WTC11 (cell line): ENCODE measurements around the gene CPT1B. TPM values are rescaled to one million over a fixed set of nuclear protein-coding genes. Genes with fewer than 3 reads are reported as not detected.

Experiments used
- ATAC-seq: fragments of 200-7000 bp; cut with Tn5 transposase; 2 replicates; pipeline ENCODE4 v1.10.0; 2021; ENCODE audit warnings: mild to moderate bottlenecking, moderate library complexity
- CTCF ChIA-PET: fragments of 300-600 bp; sonication (Branson Sonifier 250); formaldehyde crosslinking; loops from one replicate; lab custom pipeline; 2021; ENCODE audit warnings: antibody characterized with exemption; lab: Charles Lee
- POLR2A ChIA-PET: fragments of 350-600 bp; sonication (Branson Sonifier 250); formaldehyde crosslinking; loops from one replicate; lab custom pipeline; 2021; ENCODE audit warnings: antibody characterized with exemption; lab: Charles Lee
- DNase-seq: peaks from one replicate; pipeline ENCODE4 v3.0.0; 2021; ENCODE audit warnings: low spot score
- H3K27ac Mint-ChIP-seq: 2 replicates; pipeline ENCODE4 v1.8.0; 2021; ENCODE audit warnings: mixed read lengths
- H3K27me3 Mint-ChIP-seq: 2 replicates; pipeline ENCODE4 v1.8.0; 2021; ENCODE audit warnings: low read depth, mild to moderate bottlenecking, moderate library complexity, mixed read lengths
- H3K36me3 Mint-ChIP-seq: 2 replicates; pipeline ENCODE4 v1.8.0; 2021; ENCODE audit warnings: mixed read lengths
- H3K4me1 Mint-ChIP-seq: 2 replicates; pipeline ENCODE4 v1.8.0; 2022; ENCODE audit warnings: mixed read lengths
- H3K4me3 Mint-ChIP-seq: 2 replicates; pipeline ENCODE4 v1.8.0; 2021; ENCODE audit warnings: mild to moderate bottlenecking, moderate library complexity, mixed read lengths
- H3K9me3 Mint-ChIP-seq: 2 replicates; pipeline ENCODE4 v1.8.0; 2021; ENCODE audit warnings: mixed read lengths
- CREB1 ChIP-seq: sonication (generic); formaldehyde crosslinking; IDR thresholded peaks from 2 replicates; pipeline ENCODE4 v1.8.0; 2023; ENCODE audit warnings: mild to moderate bottlenecking, missing genetic modification reagents
- ESRRA ChIP-seq: sonication (generic); formaldehyde crosslinking; IDR thresholded peaks from 2 replicates; pipeline ENCODE4 v1.8.1; 2022; ENCODE audit warnings: mild to moderate bottlenecking, missing genetic modification reagents, borderline replicate concordance
- NFE2L1 ChIP-seq: sonication (generic); formaldehyde crosslinking; IDR thresholded peaks from 2 replicates; pipeline ENCODE4 v1.8.1; 2023; ENCODE audit warnings: missing genetic modification reagents
- PRRX2 ChIP-seq: fragments of 250-450 bp; sonication (Bioruptor Pico); IDR thresholded peaks from 2 replicates; pipeline ENCODE4 v1.8.0; 2021; ENCODE audit warnings: mild to moderate bottlenecking
- SMAD3 ChIP-seq: sonication (generic); formaldehyde crosslinking; IDR thresholded peaks from 2 replicates; pipeline ENCODE4 v1.8.0; 2022; ENCODE audit warnings: missing genetic modification reagents, mild to moderate bottlenecking, borderline replicate concordance
- SP1 ChIP-seq: sonication (generic); formaldehyde crosslinking; conservative IDR thresholded peaks from 2 replicates; pipeline ENCODE4 v1.8.1; 2022; ENCODE audit warnings: missing genetic modification reagents
- TCF7 ChIP-seq: sonication (generic); formaldehyde crosslinking; IDR thresholded peaks from 2 replicates; pipeline ENCODE4 v1.8.0; 2022; ENCODE audit warnings: mild to moderate bottlenecking, low read depth, missing genetic modification reagents, moderate library complexity
- ZBTB21 ChIP-seq: sonication (generic); formaldehyde crosslinking; IDR thresholded peaks from 2 replicates; pipeline ENCODE4 v1.8.1; 2023; ENCODE audit warnings: mild to moderate bottlenecking, missing genetic modification reagents, borderline replicate concordance
- ZNF232 ChIP-seq: sonication (generic); formaldehyde crosslinking; IDR thresholded peaks from 2 replicates; pipeline ENCODE4 v1.8.0; 2022; ENCODE audit warnings: mild to moderate bottlenecking, missing genetic modification reagents
- total RNA-seq: library from RNA; stranded (reverse); gene quantifications from 3 replicates; pipeline ENCODE4 v1.2.3, GENCODE V29; 2021
- TF ChIP-seq, protein P1 (sequence below): sonication (generic); formaldehyde crosslinking; IDR thresholded peaks from 2 replicates; pipeline ENCODE4 v1.8.1; 2023; ENCODE audit warnings: mild to moderate bottlenecking, missing genetic modification reagents
- TF ChIP-seq, protein P2 (sequence below): fragments of 250-450 bp; sonication (Bioruptor Pico); IDR thresholded peaks from 2 replicates; pipeline ENCODE4 v1.9.0; 2021; ENCODE audit warnings: moderate library complexity, mild to moderate bottlenecking, inconsistent platforms, borderline replicate concordance
- TF ChIP-seq, protein P3 (sequence below): fragments of 250-450 bp; sonication (Bioruptor Pico); IDR thresholded peaks from 2 replicates; pipeline ENCODE4 v2.1.2; 2022; ENCODE audit warnings: mild to moderate bottlenecking, moderate library complexity
- TF ChIP-seq, protein P4 (sequence below): sonication (generic); formaldehyde crosslinking; IDR thresholded peaks from 2 replicates; pipeline ENCODE4 v1.8.1; 2023; ENCODE audit warnings: mild to moderate bottlenecking, moderate library complexity, missing genetic modification reagents
- TF ChIP-seq, protein P5 (sequence below): sonication (generic); formaldehyde crosslinking; IDR thresholded peaks from 2 replicates; pipeline ENCODE4 v1.8.1; 2022; ENCODE audit warnings: mild to moderate bottlenecking, missing genetic modification reagents, moderate library complexity, borderline replicate concordance
- TF ChIP-seq, protein P6 (sequence below): sonication (generic); formaldehyde crosslinking; IDR thresholded peaks from 2 replicates; pipeline ENCODE4 v1.8.0; 2022; ENCODE audit warnings: mild to moderate bottlenecking, missing genetic modification reagents

Gene CPT1B
- total RNA-seq, 1 experiment from 2014 or later = 33.7 TPM

DNA sequence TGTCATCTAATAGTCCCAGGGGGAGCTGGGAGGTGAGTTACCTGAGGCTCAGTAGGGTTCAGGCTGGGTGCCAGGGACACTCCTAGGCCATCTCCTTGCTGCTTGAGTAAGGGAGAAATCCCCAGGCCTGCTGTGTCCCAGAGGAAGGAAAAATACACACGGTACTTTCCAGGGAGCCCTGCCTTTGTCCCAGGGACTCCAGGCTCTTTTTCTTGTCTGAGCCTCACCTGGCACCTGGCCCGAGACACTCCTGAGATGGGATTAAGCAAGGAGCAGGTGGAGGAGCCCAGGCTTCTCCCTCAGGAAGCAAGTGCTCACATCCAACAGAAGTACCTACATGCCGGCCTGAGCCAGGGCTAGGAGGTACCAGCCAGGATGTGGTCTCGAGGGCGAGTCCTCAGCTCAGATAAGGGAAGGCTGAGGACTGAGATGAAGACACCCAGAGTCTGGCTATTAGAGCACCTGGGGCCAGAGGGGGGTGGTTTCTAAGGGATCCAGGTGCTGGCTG lies 33.4 kb downstream of the CPT1B start:
- Mint-ChIP-seq H3K4me3 (no peak overlapping the region), H3K9me3 (no peaks in the 10 kb centered on the region), H3K4me1 (no peaks in the 10 kb centered on the region), H3K27ac (no peak overlapping the region), H3K36me3 (no peaks in the 10 kb centered on the region), H3K27me3 (peaks cover 11% of the 10 kb centered on the region)
- TF ChIP-seq NFE2L1 (CRISPR knock-in tag) (no peak), SP1 (no peak), SMAD3 (CRISPR knock-in tag) (no peak), ZNF232 (CRISPR knock-in tag) (no peak), PRRX2 (CRISPR knock-in tag) (no peak), TCF7 (CRISPR knock-in tag) (no peak), CREB1 (CRISPR knock-in tag) (no peak), ESRRA (no peak)
- TF ChIP-seq, protein P1, sequence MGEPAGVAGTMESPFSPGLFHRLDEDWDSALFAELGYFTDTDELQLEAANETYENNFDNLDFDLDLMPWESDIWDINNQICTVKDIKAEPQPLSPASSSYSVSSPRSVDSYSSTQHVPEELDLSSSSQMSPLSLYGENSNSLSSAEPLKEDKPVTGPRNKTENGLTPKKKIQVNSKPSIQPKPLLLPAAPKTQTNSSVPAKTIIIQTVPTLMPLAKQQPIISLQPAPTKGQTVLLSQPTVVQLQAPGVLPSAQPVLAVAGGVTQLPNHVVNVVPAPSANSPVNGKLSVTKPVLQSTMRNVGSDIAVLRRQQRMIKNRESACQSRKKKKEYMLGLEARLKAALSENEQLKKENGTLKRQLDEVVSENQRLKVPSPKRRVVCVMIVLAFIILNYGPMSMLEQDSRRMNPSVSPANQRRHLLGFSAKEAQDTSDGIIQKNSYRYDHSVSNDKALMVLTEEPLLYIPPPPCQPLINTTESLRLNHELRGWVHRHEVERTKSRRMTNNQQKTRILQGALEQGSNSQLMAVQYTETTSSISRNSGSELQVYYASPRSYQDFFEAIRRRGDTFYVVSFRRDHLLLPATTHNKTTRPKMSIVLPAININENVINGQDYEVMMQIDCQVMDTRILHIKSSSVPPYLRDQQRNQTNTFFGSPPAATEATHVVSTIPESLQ (CRISPR knock-in tag) = no peak
- TF ChIP-seq, protein P2, sequence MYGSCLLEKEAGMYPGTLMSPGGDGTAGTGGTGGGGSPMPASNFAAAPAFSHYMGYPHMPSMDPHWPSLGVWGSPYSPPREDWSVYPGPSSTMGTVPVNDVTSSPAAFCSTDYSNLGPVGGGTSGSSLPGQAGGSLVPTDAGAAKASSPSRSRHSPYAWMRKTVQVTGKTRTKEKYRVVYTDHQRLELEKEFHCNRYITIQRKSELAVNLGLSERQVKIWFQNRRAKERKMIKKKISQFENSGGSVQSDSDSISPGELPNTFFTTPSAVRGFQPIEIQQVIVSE = no peak
- TF ChIP-seq, protein P3, sequence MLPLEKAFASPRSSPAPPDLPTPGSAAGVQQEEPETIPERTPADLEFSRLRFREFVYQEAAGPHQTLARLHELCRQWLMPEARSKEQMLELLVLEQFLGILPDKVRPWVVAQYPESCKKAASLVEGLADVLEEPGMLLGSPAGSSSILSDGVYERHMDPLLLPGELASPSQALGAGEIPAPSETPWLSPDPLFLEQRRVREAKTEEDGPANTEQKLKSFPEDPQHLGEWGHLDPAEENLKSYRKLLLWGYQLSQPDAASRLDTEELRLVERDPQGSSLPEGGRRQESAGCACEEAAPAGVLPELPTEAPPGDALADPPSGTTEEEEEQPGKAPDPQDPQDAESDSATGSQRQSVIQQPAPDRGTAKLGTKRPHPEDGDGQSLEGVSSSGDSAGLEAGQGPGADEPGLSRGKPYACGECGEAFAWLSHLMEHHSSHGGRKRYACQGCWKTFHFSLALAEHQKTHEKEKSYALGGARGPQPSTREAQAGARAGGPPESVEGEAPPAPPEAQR (CRISPR knock-in tag) = no peak
- POLR2A ChIA-PET = no interaction called here
- ATAC-seq = no peak
- DNase-seq = no peak
- CTCF ChIA-PET = no interaction called here

DNA sequence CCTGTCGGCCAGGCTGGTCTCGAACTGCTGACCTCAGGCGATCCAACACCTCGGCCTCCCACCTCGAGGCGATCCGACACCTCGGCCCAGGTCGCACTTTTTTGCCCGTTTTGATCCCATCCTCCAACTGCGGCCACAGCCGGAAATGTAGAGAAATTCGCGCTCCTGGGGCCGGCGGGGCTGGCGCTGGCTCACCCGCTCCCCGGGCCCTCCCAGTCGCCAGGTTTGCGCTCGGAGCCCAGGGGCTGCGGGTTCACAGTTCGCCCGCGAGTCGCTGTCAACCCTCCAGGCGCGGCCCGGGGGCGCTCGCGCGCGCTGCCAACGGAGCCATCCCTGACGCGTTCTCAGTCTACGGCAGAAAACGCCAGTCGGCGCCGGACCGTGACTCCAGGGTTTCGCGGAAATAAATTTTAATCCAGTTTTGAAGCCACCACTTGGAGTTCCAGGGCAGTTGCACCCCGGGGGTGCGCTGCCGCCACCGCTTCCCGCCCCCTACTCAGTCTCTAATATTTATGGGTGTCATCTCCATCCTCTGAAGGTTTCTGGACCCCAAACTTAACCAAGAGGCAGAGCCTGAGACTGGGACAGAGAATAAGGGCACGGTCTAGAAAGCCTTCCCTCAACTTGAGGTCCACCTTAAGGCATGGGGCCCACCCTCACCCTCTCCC lies 34.0 kb downstream of the CPT1B start:
- Mint-ChIP-seq H3K36me3 (no peaks in the 10 kb centered on the region), H3K9me3 (no peaks in the 10 kb centered on the region), H3K27ac (no peak overlapping the region), H3K4me3 (peak overlapping the region; percentile 45), H3K27me3 (peaks cover 11% of the 10 kb centered on the region), H3K4me1 (no peaks in the 10 kb centered on the region)
- ATAC-seq (peak; percentile 95), DNase-seq (peak; percentile 93)
- TF ChIP-seq, protein P4, sequence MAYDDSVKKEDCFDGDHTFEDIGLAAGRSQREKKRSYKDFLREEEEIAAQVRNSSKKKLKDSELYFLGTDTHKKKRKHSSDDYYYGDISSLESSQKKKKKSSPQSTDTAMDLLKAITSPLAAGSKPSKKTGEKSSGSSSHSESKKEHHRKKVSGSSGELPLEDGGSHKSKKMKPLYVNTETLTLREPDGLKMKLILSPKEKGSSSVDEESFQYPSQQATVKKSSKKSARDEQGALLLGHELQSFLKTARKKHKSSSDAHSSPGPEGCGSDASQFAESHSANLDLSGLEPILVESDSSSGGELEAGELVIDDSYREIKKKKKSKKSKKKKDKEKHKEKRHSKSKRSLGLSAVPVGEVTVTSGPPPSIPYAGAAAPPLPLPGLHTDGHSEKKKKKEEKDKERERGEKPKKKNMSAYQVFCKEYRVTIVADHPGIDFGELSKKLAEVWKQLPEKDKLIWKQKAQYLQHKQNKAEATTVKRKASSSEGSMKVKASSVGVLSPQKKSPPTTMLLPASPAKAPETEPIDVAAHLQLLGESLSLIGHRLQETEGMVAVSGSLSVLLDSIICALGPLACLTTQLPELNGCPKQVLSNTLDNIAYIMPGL (CRISPR knock-in tag) = peak; percentile 77
- TF ChIP-seq, protein P5, sequence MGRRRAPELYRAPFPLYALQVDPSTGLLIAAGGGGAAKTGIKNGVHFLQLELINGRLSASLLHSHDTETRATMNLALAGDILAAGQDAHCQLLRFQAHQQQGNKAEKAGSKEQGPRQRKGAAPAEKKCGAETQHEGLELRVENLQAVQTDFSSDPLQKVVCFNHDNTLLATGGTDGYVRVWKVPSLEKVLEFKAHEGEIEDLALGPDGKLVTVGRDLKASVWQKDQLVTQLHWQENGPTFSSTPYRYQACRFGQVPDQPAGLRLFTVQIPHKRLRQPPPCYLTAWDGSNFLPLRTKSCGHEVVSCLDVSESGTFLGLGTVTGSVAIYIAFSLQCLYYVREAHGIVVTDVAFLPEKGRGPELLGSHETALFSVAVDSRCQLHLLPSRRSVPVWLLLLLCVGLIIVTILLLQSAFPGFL (CRISPR knock-in tag) = no peak
- no peak for TF ChIP-seq ZBTB21 (CRISPR knock-in tag)
- TF ChIP-seq, protein P6, sequence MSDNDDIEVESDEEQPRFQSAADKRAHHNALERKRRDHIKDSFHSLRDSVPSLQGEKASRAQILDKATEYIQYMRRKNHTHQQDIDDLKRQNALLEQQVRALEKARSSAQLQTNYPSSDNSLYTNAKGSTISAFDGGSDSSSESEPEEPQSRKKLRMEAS (CRISPR knock-in tag) = peak; percentile 57
- POLR2A ChIA-PET = no interaction called here
- CTCF ChIA-PET = no interaction called here
